HepG2 (cell line): ENCODE data around the gene ABCC1.

Experiments
- BRCA1 ChIP-seq: sonication (generic); formaldehyde crosslinking; IDR thresholded peaks from 2 replicates; pipeline ENCODE4 v1.4.0; 2020; ENCODE audit warnings: missing genetic modification reagents
- NR2F2 ChIP-seq: IDR thresholded peaks from 2 replicates; pipeline ENCODE4 v1.6.1; 2012; ENCODE audit warnings: low read depth, inconsistent platforms, borderline replicate concordance
- RBM39 ChIP-seq: fragments of 200-400 bp; formaldehyde crosslinking; IDR thresholded peaks from one replicate; pipeline ENCODE4 v1.6.1; 2018; ENCODE audit warnings: antibody characterized with exemption, mild to moderate bottlenecking, low read depth, low read length; ENCODE audit not compliant: poor library complexity, severe bottlenecking
- TF ChIP-seq, protein P1 (sequence below): sonication (generic); formaldehyde crosslinking; IDR thresholded peaks from 2 replicates; pipeline ENCODE4 v1.5.0; 2020; ENCODE audit warnings: mild to moderate bottlenecking, missing genetic modification reagents, moderate library complexity
- TF ChIP-seq, protein P2 (sequence below): sonication (generic); formaldehyde crosslinking; IDR thresholded peaks from 2 replicates; pipeline ENCODE4 v1.5.1; 2020; ENCODE audit warnings: missing genetic modification reagents, mild to moderate bottlenecking, borderline replicate concordance
- TF ChIP-seq, protein P3 (sequence below): sonication (generic); formaldehyde crosslinking; IDR thresholded peaks from 2 replicates; pipeline ENCODE4 v1.4.0; 2020; ENCODE audit warnings: mild to moderate bottlenecking, missing genetic modification reagents

DNA sequence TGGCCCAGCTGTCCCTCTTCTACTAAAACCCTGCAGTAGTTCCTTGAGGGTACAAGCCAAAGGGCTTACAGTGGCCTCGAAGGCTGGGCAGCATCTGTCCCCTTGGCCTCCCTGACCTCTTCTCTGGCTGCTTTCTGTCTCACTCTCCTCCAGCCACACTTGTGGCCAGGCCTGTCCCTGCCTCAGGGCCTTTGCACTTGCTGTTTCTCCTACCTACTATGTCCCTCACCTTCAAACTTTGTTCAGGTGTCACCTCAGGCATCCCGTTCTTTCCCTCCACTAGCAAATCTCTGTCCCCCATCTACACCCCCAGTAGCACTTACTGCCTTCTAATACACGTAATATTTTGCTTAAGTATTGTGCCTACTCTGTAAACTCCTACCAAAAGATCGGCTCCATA is 6.0 kb downstream of the ABCC1 start:
- TF ChIP-seq NR2F2 (no peak), RBM39 (no peak), BRCA1 (CRISPR knock-in tag) (no peak)
- TF ChIP-seq, protein P1, sequence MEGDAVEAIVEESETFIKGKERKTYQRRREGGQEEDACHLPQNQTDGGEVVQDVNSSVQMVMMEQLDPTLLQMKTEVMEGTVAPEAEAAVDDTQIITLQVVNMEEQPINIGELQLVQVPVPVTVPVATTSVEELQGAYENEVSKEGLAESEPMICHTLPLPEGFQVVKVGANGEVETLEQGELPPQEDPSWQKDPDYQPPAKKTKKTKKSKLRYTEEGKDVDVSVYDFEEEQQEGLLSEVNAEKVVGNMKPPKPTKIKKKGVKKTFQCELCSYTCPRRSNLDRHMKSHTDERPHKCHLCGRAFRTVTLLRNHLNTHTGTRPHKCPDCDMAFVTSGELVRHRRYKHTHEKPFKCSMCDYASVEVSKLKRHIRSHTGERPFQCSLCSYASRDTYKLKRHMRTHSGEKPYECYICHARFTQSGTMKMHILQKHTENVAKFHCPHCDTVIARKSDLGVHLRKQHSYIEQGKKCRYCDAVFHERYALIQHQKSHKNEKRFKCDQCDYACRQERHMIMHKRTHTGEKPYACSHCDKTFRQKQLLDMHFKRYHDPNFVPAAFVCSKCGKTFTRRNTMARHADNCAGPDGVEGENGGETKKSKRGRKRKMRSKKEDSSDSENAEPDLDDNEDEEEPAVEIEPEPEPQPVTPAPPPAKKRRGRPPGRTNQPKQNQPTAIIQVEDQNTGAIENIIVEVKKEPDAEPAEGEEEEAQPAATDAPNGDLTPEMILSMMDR (CRISPR knock-in tag), result no peak
- TF ChIP-seq, protein P2, sequence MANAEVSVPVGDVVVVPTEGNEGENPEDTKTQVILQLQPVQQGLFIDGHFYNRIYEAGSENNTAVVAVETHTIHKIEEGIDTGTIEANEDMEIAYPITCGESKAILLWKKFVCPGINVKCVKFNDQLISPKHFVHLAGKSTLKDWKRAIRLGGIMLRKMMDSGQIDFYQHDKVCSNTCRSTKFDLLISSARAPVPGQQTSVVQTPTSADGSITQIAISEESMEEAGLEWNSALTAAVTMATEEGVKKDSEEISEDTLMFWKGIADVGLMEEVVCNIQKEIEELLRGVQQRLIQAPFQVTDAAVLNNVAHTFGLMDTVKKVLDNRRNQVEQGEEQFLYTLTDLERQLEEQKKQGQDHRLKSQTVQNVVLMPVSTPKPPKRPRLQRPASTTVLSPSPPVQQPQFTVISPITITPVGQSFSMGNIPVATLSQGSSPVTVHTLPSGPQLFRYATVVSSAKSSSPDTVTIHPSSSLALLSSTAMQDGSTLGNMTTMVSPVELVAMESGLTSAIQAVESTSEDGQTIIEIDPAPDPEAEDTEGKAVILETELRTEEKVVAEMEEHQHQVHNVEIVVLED (CRISPR knock-in tag), result no peak
- TF ChIP-seq, protein P3, sequence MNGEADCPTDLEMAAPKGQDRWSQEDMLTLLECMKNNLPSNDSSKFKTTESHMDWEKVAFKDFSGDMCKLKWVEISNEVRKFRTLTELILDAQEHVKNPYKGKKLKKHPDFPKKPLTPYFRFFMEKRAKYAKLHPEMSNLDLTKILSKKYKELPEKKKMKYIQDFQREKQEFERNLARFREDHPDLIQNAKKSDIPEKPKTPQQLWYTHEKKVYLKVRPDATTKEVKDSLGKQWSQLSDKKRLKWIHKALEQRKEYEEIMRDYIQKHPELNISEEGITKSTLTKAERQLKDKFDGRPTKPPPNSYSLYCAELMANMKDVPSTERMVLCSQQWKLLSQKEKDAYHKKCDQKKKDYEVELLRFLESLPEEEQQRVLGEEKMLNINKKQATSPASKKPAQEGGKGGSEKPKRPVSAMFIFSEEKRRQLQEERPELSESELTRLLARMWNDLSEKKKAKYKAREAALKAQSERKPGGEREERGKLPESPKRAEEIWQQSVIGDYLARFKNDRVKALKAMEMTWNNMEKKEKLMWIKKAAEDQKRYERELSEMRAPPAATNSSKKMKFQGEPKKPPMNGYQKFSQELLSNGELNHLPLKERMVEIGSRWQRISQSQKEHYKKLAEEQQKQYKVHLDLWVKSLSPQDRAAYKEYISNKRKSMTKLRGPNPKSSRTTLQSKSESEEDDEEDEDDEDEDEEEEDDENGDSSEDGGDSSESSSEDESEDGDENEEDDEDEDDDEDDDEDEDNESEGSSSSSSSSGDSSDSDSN (CRISPR knock-in tag), result no peak
